GM21619 (cell line): ENCODE results near the gene PLK2.

ENCODE experiments used
- ATAC-seq: cut with Tn5 transposase; IDR thresholded peaks from one replicate; pipeline ENCODE4 v1.9.1; 2021; ENCODE audit not compliant: unreplicated experiment

The PLK2 gene

GRCh38 chr5:58481066-58481676, 21.3 kb upstream of the PLK2 start:
- ATAC-seq: no peak

- ATAC-seq: no peak
Measured at GRCh38 chr5:58477760-58478376, 18.0 kb upstream of the PLK2 start.

GRCh38 chr5:58475404-58475803, 15.5 kb upstream of the PLK2 start:
- ATAC-seq: no peak

- no peak for ATAC-seq
Measured at GRCh38 chr5:58469896-58470295, 10.0 kb upstream of the PLK2 start.

GRCh38 chr5:58466939-58467338, 7.1 kb upstream of the PLK2 start:
- peak; percentile 100 for ATAC-seq

- ATAC-seq: no peak
Measured at GRCh38 chr5:58462623-58463230, 2.8 kb upstream of the PLK2 start.

GRCh38 chr5:58462154-58462553, 2.3 kb upstream of the PLK2 start:
- no peak for ATAC-seq

GRCh38 chr5:58460732-58461286, 923 bp upstream of the PLK2 start:
- ATAC-seq: peak; percentile 80

DNA sequence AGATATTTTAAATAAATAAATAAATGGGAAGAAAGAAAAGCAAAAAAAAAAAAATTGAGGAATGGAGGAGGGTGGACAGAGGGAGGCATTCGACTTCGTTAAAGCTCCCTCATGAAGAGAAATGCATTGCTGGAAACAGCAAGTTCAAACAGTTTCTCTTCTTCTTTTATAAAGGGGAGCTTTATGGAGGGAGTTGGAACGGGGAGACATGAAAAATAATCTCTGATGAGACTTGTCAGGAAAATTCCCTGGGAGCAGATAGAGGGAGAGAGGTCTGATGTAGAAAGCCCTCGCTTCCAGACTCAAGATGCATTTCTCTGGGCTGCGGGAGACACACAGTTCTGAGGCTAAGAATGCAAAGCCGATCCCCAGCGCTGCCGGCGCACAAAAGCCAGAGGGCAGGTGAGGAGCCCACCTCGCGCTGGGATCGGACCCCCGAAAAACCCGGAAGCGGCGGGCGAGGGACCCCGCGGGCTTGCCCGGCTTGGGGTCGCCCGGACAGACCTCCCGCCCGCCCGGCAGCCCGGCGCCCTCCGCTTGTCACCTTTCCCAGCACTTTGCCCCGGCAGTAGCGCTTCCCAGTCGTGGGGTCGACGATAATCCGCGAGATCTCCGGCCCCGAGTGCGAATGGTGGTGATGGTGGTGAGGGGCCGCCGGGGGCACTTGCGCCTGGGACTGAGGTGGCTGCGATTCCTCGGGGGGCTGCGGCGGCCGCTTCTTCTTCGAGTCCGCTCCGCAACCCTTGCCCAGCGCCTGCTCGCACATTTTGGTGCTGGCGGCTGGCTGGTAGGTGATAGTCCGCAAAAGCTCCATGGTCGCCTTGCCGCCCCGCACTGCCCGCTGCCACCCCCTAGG, 512 bp downstream of the PLK2 start:
- ATAC-seq: no peak

- ATAC-seq: no peak
Measured at GRCh38 chr5:58458743-58459145, 1.1 kb downstream of the PLK2 start.

DNA sequence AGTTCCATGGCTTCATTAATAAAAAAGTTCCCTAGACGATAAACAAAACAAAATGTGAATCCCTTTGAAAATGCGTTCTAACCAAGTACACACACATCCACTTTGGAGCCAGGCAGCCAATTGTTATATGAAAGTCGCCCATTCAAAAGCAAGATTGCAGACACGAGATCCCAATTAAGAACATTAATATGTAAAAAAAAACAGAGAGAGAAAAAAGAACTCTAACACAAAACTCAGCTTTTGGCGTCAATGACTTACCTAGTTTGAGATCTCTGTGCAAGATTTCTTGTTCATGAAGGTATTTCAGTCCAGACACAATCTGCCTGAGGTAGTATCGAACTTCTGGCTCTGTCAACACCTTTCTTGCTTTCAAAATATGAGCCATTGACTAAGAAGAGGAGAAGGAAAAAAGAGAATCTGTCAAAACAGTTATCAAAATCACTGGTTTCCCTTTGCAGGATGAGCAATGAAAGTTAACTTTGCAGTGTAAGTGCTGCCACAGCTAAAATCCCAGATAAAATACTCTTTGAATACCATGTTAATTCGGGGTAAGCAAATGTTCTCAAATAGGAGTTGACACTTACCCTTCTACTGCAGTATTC, 1.6 kb downstream of the PLK2 start:
- ATAC-seq: no peak

- ATAC-seq: no peak
Measured at GRCh38 chr5:58457050-58457449, 2.8 kb downstream of the PLK2 start.

GRCh38 chr5:58456486-58456885, 3.4 kb downstream of the PLK2 start:
- ATAC-seq: no peak

DNA sequence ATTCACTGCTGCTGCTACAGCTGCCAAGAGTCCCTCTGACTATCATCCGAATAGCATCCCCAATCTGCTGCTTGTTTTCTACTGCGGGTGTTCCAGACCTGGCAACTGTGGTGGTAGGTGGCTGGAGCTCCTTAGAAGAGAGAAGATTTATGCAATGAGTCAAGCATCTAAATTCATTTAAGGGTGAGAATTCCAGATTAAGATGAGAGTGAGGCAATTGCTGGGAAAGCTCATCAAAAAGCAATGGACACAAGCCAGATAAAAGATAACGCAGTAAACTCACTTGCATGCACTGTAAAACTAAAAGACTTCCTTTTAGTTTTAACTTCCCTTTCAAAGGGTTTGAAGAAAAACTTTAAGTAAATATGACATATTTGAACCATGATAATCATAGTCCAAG, 3.9 kb downstream of the PLK2 start:
- ATAC-seq: no peak

DNA sequence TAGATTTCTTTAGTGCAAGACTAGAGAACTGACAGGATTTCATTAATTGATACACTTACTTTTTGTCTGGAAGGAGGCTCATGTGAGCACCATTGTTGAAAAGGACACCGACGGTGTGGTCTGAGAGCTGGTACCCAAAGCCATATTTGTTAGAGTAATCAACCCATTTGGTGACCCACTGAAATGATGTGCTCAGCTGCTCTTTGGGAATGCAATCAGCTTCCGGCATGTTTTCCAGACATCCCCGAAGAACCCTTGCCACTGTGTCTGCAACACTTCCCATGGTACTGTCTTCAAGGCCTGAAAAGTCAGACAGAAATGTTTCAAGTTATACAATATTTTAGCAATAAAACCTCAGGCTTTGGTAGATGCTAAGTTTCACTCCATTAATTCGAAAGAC, 4.4 kb downstream of the PLK2 start:
- no peak for ATAC-seq

- no peak for ATAC-seq
Measured at GRCh38 chr5:58455066-58455465, 4.8 kb downstream of the PLK2 start.

DNA sequence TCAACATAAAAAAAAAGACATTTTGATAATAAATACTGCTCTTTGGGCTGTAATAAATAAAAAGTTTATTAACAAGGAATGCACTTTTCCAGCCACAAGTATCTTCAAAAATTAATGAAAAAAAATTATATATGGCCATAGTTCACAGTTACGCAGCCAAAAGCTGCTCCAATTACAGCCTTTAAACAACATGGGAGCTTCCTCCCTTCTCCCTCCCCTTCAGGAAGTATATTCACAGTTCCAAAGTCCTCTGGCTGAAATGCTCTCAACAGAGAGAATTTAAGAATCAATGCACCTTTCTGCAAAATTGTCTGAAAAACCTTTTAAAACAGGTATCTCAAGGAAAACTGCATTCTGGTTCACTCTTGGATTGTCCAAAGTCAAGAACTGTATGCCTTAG, 5.9 kb downstream of the PLK2 start:
- ATAC-seq: no peak

- no peak for ATAC-seq
Measured at GRCh38 chr5:58453306-58453705, 6.6 kb downstream of the PLK2 start.

- ATAC-seq: no peak
Measured at GRCh38 chr5:58452566-58453258, 7.2 kb downstream of the PLK2 start.

DNA sequence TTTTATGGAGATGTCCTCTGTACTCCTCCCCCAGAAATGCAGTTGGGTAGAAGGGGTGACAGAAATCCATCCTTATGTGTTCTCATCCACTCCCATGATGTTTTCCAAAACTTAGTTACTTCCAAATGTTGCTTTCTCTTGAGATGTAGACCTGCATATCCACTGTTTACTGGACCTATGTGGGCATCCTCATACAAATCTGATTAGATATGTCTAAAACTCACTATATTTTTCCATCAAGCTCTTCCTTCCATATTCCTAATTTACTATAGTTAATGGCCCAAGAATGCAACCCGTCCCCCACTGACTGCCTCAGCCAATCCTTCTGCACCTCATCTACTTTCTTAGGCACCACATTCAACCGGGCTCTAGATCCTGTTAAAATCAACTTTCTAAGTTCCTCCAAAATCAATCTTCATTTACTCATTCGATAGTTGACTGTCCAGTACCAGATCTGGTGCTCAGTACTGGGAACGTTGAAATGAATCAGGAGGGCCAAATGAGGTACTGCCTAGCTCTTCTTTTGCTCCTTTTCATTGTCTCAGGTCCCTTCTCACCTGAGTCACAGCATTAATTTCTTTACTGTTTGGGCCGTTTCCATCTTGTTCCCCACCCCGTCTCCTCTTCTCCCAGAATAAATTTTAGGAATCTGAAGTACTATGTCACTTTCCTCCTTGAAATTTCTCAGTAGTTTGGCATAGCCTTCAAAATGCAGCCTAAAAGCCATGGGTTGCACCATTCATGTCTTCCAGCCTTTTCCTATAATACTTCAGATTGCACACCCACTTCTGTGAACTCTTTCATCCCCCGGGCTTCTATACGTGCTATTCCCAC, 7.9 kb downstream of the PLK2 start:
- ATAC-seq: no peak
